GM03348 (cell line): Measurements from ENCODE around the gene ENG.

Experiments used
- DNase-seq: peaks from one replicate; pipeline ENCODE4 v3.0.0; 2012; ENCODE audit warnings: low spot score

The ENG gene

GRCh38 chr9:127773272-127773671 is 81.2 kb downstream of the ENG start:
- DNase-seq, result no peak

- DNase-seq, result no peak
These were observed 81.9 kb downstream of the ENG start for GRCh38 chr9:127772603-127773002.

GRCh38 chr9:127771570-127772189 is 82.8 kb downstream of the ENG start:
- DNase-seq, result no peak

- DNase-seq, result peak; percentile 97
These were observed 83.4 kb downstream of the ENG start for GRCh38 chr9:127770905-127771569.

GRCh38 chr9:127770583-127770904 is 83.9 kb downstream of the ENG start:
- no peak for DNase-seq

GRCh38 chr9:127769929-127770582 is 84.4 kb downstream of the ENG start:
- DNase-seq, result no peak

- no peak for DNase-seq
These were observed 85.4 kb downstream of the ENG start for GRCh38 chr9:127769101-127769500.

GRCh38 chr9:127768698-127769097 is 85.8 kb downstream of the ENG start:
- DNase-seq, result no peak

GRCh38 chr9:127767909-127768331 is 86.5 kb downstream of the ENG start:
- DNase-seq, result no peak

GRCh38 chr9:127767410-127767809 is 87.0 kb downstream of the ENG start:
- no peak for DNase-seq

- no peak for DNase-seq
These were observed 89.0 kb downstream of the ENG start for GRCh38 chr9:127765418-127765817.
